Activated naive CD8-positive, alpha-beta T cell treated with anti-CD3 and anti-CD28 coated beads for 36 hours (primary cell): Measurements from ENCODE around the gene CARNS1. TPM values are rescaled to one million over a fixed set of nuclear protein-coding genes. Genes with fewer than 3 reads are reported as not detected.
A peak's percentile ranks its signal among the peaks of the same experiment; 100 is the strongest.
"Not testable (repeated sequence)": the region's sequence is repeated elsewhere in the genome, so short reads cannot be mapped to it uniquely, and the experiment has no call there.

Experiments
- DNase-seq: peaks from one replicate; pipeline ENCODE4 v3.0.0; 2021
- H3K27ac Mint-ChIP-seq: one replicate; pipeline ENCODE4 v1.8.0; 2022; ENCODE audit warnings: mild to moderate bottlenecking, moderate library complexity, mixed read lengths
- H3K27me3 Mint-ChIP-seq: one replicate; pipeline ENCODE4 v1.8.0; 2022; ENCODE audit warnings: mild to moderate bottlenecking, mixed read lengths
- H3K36me3 Mint-ChIP-seq: one replicate; pipeline ENCODE4 v1.8.0; 2021; ENCODE audit warnings: mild to moderate bottlenecking, mixed read lengths
- H3K4me1 Mint-ChIP-seq: one replicate; pipeline ENCODE4 v1.8.0; 2021; ENCODE audit warnings: mixed read lengths
- H3K4me3 Mint-ChIP-seq: one replicate; pipeline ENCODE4 v1.8.0; 2022; ENCODE audit warnings: mild to moderate bottlenecking, moderate library complexity, mixed read lengths
- H3K9me3 Mint-ChIP-seq: one replicate; pipeline ENCODE4 v1.8.0; 2022; ENCODE audit warnings: mixed read lengths
- total RNA-seq, 2 experiments: library from RNA; stranded (reverse); gene quantifications; one replicate each; pipeline ENCODE4 v1.2.3, GENCODE V29; 2021

Gene CARNS1
- total RNA-seq, 2 experiments from 2014 or later, result 3.1 to 3.7 TPM

GRCh38 chr11:67463186-67463585 is 47.7 kb downstream of the CARNS1 start:
- DNase-seq, result no peak
- no peaks in the 10 kb centered on the region for H3K9me3 Mint-ChIP-seq
- no peak overlapping the region for H3K27ac Mint-ChIP-seq
- H3K4me3 Mint-ChIP-seq, result no peak overlapping the region
- no peaks in the 10 kb centered on the region for H3K27me3 Mint-ChIP-seq
- H3K4me1 Mint-ChIP-seq, result peaks cover 24% of the 10 kb centered on the region
- peaks cover 5% of the 10 kb centered on the region for H3K36me3 Mint-ChIP-seq

DNA sequence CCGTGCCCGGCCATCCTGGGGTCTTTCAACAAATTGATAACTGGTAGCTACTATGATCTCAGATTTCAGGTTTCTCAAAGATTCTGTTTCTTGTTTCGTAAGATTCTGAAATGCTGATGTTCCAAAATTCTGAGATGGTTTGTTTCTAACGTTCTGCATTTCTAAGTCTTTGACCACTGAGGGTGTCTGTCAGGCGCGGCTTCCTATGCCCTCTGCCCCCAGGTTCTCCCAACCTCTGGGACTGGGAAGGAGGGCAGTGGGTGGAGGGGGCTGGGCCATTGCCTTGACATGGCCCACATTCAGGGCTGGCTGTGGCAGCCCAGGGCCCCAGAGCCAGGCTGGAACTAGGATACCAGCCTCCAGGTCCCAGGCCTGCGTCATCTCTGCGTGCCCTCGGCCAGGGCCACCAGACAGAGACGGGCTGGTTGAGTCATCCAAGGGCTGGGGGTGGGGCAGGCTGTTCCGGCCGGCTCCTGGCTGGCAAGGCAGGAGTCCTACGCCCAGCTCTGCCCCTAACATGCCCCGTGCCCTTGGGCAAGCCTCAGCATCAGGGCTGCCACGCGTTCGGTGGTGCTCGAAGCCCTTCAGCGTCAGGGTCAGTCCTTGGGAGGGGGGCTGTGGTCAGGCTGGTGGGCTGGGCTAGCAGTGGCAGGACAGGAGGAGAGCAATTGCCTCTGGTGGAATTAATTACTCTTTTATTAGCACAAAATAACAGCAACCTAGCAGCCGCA is 48.4 kb downstream of the CARNS1 start:
- H3K36me3 Mint-ChIP-seq, result peaks cover 5% of the 10 kb centered on the region
- H3K4me3 Mint-ChIP-seq, result peak overlapping the region; percentile 87
- no peaks in the 10 kb centered on the region for H3K9me3 Mint-ChIP-seq
- no peaks in the 10 kb centered on the region for H3K27me3 Mint-ChIP-seq
- peak overlapping the region; percentile 92 for H3K27ac Mint-ChIP-seq
- no peak for DNase-seq
- peaks cover 27% of the 10 kb centered on the region for H3K4me1 Mint-ChIP-seq

DNA sequence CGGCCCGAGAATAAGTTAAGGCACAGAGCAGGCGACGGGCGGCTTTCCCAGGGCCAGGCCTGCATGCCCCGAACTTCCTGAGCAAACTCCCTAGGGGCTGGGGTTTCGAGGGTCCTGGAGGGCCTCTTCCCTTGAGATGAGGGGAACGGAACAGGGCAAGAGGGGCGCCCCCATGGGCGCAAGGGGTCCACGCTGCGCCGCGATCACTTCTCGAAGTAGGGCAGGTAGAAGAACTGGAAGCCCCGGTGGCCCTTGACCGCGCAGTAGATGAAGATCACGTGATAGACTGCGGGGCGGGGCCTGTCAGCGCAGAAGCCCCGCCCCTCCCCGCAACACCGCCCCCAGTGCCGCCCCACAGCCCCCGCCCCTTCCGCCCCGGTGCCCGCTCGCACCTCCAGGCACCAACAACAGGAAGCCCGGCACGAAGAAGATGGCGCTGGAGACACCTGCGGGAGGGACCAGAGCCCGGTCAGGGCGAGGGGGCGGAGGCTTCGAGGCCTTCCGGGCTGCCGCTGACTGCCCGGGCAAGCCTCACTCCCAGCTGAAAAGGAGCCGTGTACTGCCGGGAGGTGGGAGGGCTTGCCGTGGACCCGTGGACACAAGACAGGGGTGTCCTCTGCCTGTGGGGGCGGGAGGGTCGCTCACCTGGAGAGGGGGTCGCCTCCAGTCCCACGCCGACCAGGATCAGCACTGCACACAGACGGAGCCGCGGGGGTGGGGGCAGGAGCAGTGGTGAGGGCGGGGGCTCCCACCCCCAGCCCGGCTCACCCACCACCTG is 49.1 kb downstream of the CARNS1 start:
- Mint-ChIP-seq H3K9me3 (no peaks in the 10 kb centered on the region), H3K36me3 (peaks cover 5% of the 10 kb centered on the region), H3K27ac (peak overlapping the region; percentile 92), H3K27me3 (no peaks in the 10 kb centered on the region), H3K4me1 (peaks cover 29% of the 10 kb centered on the region), H3K4me3 (peak overlapping the region; percentile 87)
- DNase-seq, result peak; percentile 94

DNA sequence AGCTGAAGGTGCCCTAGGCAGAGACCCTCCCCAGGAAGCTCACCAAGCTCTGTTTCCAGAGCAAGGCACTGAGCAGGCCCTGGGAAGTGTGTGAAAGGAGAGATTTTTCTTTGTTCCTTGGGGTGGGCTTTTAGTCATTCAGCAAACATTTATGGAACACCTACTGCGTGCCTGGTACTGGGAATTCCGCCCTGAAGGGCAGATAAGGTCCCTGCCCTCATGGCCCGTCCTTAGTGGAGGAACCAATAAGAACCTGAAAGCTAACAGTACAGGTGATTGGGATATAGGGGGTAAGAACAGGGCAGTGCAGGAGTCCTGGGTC is 49.7 kb downstream of the CARNS1 start:
- no peaks in the 10 kb centered on the region for H3K9me3 Mint-ChIP-seq

DNA sequence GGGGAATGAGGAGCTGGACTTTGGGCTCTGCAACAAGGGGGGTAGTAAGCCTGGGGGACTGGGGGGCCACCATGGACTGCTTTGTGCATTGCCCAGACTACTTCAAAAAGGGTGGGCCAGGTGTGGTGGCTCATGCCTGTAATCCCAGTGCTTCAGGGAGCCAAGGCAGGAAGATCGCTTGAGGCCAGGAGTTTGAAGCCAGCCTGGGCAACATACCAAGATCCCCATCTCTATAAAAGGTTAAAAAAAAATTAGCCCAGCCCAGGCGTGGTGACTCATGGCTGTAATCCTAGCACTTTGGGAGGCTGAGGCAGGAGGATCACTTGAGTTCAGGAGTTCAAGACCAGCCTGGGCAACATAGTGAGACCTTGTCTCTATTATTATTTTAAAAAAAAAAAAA is 50.1 kb downstream of the CARNS1 start:
- not testable (repeated sequence) for H3K36me3 Mint-ChIP-seq, DNase-seq, H3K27me3 Mint-ChIP-seq, H3K9me3 Mint-ChIP-seq
- Mint-ChIP-seq H3K27ac (peak overlapping the region; percentile 92), H3K4me3 (peak overlapping the region; percentile 87), H3K4me1 (peaks cover 28% of the 10 kb centered on the region)

More for the DNA sequence above, 49.7 kb downstream of the CARNS1 start:
- Mint-ChIP-seq H3K4me1 (peaks cover 29% of the 10 kb centered on the region), H3K27me3 (no peaks in the 10 kb centered on the region), H3K27ac (peak overlapping the region; percentile 92), H3K36me3 (peaks cover 5% of the 10 kb centered on the region), H3K4me3 (peak overlapping the region; percentile 87)
- DNase-seq, result no peak

GRCh38 chr11:67466367-67466766 is 50.9 kb downstream of the CARNS1 start:
- Mint-ChIP-seq H3K27me3 (no peaks in the 10 kb centered on the region), H3K4me1 (peaks cover 28% of the 10 kb centered on the region), H3K27ac (peak overlapping the region; percentile 25), H3K4me3 (no peak overlapping the region), H3K9me3 (no peaks in the 10 kb centered on the region), H3K36me3 (peaks cover 5% of the 10 kb centered on the region)
- DNase-seq, result no peak

DNA sequence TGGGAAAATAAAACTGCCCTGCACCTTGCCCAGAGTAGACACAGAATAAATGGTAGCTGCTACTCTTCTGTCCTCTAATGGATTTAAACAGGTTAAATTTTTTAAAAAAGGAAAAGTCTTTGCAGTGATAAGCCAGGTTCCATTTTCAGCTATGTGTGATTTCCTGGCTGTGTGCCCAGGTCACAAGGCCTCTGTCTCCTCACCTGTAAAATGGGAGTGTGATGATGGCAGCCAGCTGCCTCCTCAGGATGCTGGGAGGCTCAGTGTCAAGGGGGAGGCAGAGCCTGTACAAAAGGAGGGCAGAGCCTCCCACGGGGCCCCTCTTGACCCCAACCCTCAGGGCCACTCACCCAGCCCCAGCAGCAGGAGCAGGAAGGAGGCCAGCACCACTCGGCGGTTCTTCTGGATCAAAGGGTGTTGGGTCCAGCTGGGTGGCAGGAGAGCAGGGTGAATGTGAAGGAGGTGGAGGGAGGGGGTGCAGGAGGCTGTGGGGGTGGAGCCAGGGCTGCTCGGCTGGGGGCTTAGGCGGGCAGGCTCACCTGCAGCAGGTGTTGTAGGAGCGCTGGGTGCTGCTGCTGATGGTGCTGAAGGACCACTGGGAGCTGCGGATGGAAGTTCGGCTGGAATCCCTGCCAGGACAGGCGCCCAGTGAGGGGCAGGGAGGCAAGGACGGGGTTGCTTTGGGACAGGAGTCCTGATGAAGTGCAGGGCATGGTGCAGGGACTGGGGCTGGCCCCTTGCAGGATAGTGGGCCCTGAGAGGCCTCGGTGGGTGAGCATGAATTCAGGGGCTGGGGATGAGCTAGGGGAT is 51.7 kb downstream of the CARNS1 start:
- Mint-ChIP-seq H3K4me3 (peak overlapping the region; percentile 87), H3K36me3 (peaks cover 5% of the 10 kb centered on the region), H3K27me3 (no peaks in the 10 kb centered on the region), H3K9me3 (no peaks in the 10 kb centered on the region), H3K4me1 (peaks cover 28% of the 10 kb centered on the region), H3K27ac (peak overlapping the region; percentile 64)
- no peak for DNase-seq

DNA sequence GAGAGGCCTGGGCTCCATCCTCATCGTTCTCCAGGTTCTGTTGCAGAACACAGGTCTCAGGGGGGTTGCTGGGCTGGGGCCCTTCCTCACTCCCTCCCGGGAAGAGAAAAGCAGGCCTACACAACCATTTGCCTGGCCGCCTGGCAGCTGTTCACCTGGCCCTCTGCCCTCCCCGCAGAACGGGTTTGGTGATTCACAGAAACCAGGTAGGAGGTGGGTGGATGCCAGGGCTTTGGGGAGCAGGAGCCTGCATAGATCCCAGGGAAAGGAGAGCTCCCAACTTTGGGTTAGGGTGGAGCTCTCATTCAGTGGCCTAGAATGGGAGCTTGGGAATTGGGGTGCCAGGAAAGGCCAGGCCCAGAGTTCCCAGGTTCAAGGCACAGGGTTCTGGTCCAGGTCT is 52.6 kb downstream of the CARNS1 start:
- Mint-ChIP-seq H3K36me3 (peaks cover 5% of the 10 kb centered on the region), H3K27ac (peak overlapping the region; percentile 79), H3K4me3 (peak overlapping the region; percentile 87), H3K27me3 (no peaks in the 10 kb centered on the region), H3K9me3 (no peaks in the 10 kb centered on the region), H3K4me1 (peaks cover 28% of the 10 kb centered on the region)
- peak; percentile 43 for DNase-seq

- H3K9me3 Mint-ChIP-seq, result no peaks in the 10 kb centered on the region
- H3K27ac Mint-ChIP-seq, result peak overlapping the region; percentile 79
- H3K4me1 Mint-ChIP-seq, result peaks cover 28% of the 10 kb centered on the region
- H3K4me3 Mint-ChIP-seq, result peak overlapping the region; percentile 87
- no peaks in the 10 kb centered on the region for H3K27me3 Mint-ChIP-seq
- no peak for DNase-seq
- peaks cover 5% of the 10 kb centered on the region for H3K36me3 Mint-ChIP-seq
Measured at GRCh38 chr11:67468456-67468758, 52.9 kb downstream of the CARNS1 start.

GRCh38 chr11:67468759-67469507 is 53.5 kb downstream of the CARNS1 start, which contains the start of gene TMEM134:
Gene TMEM134, minus strand, starts transcription at chr11:67469251. Its CDS starts 59 bp downstream, at chr11:67469192.
- H3K27me3 Mint-ChIP-seq, result no peaks in the 10 kb centered on the region
- H3K9me3 Mint-ChIP-seq, result no peaks in the 10 kb centered on the region
- peak within 1 kb of the TSS; percentile 79 for H3K27ac Mint-ChIP-seq

GRCh38 chr11:67469508-67469811 is 54.0 kb downstream of the CARNS1 start:
- peaks cover 5% of the 10 kb centered on the region for H3K36me3 Mint-ChIP-seq
- H3K9me3 Mint-ChIP-seq, result no peaks in the 10 kb centered on the region
- peak overlapping the region; percentile 79 for H3K27ac Mint-ChIP-seq
- peak overlapping the region; percentile 73 for H3K4me3 Mint-ChIP-seq
- no peaks in the 10 kb centered on the region for H3K27me3 Mint-ChIP-seq
- DNase-seq, result no peak
- H3K4me1 Mint-ChIP-seq, result peaks cover 24% of the 10 kb centered on the region

More at GRCh38 chr11:67468759-67469507, 53.5 kb downstream of the CARNS1 start, which contains the start of gene TMEM134:
- peak; percentile 95 for DNase-seq
- H3K36me3 Mint-ChIP-seq, result peaks cover 5% of the 10 kb centered on the region
- peak within 1 kb of the TSS; percentile 87 for H3K4me3 Mint-ChIP-seq
- H3K4me1 Mint-ChIP-seq, result peaks cover 28% of the 10 kb centered on the region

DNA sequence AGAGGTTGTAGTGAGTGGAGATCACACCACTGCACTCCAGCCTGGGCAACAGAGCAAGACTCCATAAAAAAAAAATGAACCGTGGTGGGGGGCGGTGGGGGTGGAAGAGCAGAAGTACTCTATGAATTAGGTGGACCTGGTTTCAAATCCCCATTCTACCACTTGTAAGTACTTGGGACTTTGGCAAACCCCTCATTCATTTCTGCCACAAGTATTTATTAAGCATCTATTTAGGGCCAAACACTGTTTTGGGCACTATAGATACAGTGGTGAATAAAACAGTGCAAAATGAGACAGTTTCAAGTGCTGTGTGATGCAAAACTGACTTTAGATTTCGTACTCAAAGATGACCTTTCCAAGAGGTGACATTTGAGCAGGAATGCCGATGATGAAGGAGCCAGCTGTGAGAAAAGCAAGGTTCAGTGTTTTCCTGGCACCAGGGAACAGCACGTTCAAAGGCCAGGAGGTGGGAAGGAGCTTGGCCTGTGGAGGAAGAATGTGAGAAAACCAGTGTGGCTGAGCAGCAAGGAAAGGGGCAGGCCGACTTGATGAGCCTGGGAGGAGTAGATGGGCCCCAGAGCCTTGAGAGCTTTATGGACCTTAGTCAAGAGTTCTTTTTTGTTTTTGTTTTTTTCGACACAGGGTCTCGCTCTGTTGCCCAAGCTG is 55.0 kb downstream of the CARNS1 start:
- Mint-ChIP-seq H3K4me3 (no peak overlapping the region), H3K9me3 (no peaks in the 10 kb centered on the region), H3K4me1 (peaks cover 20% of the 10 kb centered on the region), H3K36me3 (peaks cover 2% of the 10 kb centered on the region), H3K27me3 (no peaks in the 10 kb centered on the region), H3K27ac (peak overlapping the region; percentile 5)
- DNase-seq, result no peak

- peaks cover 8% of the 10 kb centered on the region for H3K4me1 Mint-ChIP-seq
- no peaks in the 10 kb centered on the region for H3K9me3 Mint-ChIP-seq
- no peaks in the 10 kb centered on the region for H3K36me3 Mint-ChIP-seq
- DNase-seq, result no peak
- H3K27me3 Mint-ChIP-seq, result no peaks in the 10 kb centered on the region
- no peak overlapping the region for H3K27ac Mint-ChIP-seq
- no peak overlapping the region for H3K4me3 Mint-ChIP-seq
Measured at GRCh38 chr11:67472882-67473281, 57.4 kb downstream of the CARNS1 start.
